Brain pericyte (primary cell): Measurements from ENCODE around the gene PDE6B.
"Not testable (repeated sequence)": the region's sequence is repeated elsewhere in the genome, so short reads cannot be mapped to it uniquely, and the experiment has no call there.

Source experiments
- DNase-seq: peaks from one replicate; pipeline ENCODE4 v3.0.0-alpha.2; 2012; ENCODE audit warnings: low read depth, low spot score

PDE6B gene

GRCh38 chr4:683247-683897, 58.0 kb downstream of the PDE6B start:
- no peak for DNase-seq

DNA sequence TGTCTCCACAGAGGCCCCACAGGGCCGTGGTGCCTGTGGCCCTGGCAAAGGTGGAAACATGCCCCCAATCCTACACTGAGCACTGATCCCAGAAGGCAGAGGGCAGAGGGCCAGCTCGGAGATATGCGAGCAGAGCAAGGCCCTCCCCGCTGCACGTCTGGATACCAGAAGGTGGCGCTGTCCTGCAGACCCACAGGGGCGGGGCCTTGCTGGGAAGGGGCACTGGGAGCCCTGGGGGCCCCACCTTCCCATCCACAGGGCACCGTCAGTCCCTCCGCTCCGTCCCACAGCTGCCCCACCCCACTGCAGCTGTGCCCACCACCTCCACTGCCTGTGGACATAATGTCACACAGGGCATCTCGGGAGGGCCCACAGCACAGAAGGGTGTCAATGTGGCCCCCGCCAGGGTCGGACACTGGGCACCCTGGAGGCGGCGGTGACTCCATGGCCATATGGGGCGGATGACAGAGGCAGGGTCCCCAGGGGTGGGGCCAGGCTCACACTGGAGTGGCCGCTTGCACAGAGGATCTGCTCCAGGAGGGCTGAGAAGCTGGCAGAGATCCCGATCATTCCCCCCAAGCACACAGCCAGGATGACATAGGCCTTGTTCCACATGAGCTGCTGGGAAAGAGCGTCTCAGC, 58.7 kb downstream of the PDE6B start:
- DNase-seq, result no peak

DNA sequence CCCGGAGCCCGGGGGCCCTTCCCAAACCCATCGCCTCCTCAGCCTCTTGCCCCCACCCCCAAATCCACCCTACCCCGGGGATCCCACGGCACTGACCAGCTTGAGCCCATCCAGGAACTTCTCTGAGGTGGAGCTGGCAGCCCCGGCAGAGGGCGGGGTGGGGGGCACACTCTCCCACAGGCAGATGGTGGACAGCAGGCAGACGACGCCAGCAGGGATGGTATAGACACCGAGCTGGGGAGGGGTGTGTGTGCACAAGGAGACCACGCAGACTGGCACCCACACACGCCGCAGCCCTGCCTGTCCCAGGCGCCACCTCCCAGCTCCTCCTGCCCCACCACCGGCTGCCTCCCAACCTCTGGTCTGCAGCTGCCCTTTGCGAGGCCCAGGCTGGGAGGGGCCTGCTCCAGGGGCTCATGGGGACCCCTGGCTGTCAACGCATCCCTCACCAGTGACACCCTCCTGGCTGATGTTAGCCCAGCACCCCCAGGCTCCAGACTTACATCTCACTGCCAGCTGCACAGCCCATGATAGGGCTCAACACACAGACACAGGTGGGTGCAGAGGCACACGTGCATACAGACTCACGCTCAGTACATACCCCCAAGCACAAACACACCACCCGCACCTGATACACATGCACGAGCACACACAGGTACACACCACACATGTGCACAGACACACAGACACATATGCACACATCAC, 59.4 kb downstream of the PDE6B start:
- no peak for DNase-seq

DNA sequence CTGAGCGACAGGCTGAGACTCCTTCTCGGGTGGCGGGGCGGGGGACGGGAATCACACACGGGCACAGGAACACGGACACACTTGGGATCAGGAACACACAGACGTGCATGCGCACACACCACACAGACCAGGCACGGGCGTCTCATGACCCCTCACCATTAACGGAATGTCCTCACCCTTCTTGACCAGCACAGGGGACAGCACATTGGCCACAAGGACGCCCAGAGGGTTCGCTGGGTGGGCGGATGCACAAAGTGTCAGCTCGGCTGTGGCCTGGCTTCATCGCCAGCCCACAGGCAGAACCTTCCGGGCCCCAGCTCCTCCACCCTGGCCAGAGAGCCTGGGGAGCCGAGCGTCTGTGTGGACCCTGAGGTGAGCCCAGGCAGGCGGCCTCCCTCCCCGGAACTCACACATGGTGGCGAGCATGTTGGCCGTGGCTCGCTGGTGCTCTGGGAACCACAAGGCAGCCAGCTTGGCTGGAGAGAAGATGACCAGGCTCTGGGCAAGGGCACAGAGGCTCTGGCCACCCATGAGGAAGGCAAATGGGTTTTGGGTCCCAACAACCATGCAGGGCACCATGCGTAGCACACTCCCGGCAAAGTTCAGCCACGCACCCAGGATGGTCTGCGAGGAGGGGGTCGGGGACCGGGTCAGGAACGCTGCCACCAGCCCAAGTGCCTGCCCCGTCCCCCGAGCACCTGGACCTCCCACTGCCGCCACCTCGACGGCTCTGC, 60.5 kb downstream of the PDE6B start:
- no peak for DNase-seq

GRCh38 chr4:686413-687040, 61.2 kb downstream of the PDE6B start:
- no peak for DNase-seq

- DNase-seq, result no peak
Measured at GRCh38 chr4:687048-687970, 61.9 kb downstream of the PDE6B start.

GRCh38 chr4:687971-688853, 62.8 kb downstream of the PDE6B start:
- DNase-seq, result no peak

DNA sequence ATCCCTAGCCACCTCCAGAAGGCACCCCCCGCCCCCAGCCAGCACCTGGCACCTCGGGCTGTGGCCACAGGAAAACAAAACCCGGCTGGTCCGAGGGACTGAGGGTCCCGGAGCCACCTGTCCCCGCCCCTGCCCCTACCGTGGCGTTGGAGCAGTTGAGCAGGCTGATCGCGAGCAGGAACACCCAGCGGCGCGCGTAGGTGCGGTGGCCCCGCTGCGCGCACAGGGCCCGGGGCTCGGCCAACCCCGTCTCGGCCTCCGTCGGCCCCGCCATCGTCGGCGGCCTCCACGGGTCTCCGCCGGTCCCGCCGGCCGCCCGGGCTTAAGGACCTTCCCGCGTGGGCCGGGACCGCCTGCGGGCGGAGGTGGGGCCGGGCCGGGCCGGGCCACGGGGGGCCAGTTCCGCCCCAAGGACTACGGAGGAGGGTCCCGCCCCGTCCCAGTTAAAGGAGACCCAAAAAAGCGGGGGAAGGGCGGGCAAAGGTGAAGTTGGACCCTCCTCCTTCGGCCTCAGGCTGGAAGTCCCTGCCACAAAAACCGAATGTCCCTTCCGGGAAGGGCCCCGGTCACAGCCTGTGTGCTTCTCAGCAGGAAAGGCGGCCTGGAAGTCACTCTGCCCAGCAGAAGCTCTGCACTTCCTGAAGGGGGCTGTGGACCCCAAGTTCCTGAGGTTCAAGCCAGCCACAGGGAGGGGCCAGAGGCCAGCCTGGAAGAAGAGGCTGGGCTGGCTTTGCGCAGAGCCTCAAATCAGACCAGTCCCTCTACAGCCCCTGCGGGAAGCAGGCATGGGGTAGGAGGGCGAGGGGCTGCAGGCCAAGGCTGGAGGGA, 63.7 kb downstream of the PDE6B start, which contains the start of gene SLC49A3:
TSS of gene SLC49A3 (minus strand) at position 298 of the 828 bp plus-strand sequence. CDS start at position 274, 24 bp downstream.
- DNase-seq, result no peak

DNA sequence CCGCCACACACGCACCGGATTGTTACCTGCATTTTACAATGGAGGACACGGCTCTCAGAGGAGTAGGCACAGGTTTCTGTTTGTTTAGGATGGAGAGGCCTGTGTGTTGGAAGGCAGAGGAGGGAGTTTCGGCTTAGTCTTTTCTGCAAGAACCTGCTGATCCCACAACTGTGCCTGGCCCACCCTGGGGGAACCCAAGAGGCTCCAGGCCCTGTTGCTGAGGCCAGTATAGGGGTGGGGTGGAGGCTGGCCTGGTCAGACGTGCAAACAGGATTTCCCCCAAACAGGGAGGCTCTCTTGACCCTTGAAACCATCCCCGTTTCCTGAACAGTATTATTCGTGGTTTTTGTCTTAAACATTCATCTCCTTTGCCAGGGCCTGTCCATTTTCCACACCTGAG, 64.3 kb downstream of the PDE6B start:
- no peak for DNase-seq

DNA sequence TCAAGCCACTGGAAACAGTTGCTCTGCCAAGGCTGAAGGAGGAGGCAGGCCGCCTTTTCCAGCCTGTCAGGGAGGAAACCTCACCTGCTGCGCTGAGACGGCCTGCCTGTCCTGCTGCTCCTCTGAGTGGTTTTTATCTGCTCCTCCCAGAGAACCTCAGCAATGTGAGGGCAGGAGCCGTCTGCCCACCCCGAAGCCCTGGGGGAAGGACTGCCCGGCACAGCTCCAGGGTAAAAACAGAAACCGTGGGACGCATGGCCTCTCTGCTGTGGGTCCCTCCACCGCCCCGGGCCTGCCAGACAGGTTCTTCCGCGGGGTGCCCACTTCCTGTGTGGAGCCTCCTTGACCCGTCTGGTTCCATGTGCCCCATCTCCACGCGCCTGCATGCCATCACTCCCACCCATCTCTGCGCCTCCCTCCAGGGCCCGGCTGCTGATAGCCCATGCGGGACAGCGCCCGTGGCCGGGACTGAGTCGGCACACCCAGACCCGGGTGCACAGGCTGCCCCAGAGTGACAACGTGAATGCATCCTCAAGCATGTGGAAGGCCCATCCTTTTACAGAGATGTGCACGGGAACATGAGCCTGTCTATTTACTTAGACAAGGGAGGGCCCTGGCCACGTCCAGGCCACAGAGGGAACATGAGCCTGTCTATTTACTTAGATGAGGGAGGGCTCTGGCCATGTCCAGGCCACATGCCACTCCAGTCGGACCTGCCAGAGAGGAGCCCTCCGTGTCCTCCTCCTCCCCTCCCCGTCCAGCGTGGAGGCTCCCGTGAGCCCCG, 67.6 kb downstream of the PDE6B start:
- no peak for DNase-seq

DNA sequence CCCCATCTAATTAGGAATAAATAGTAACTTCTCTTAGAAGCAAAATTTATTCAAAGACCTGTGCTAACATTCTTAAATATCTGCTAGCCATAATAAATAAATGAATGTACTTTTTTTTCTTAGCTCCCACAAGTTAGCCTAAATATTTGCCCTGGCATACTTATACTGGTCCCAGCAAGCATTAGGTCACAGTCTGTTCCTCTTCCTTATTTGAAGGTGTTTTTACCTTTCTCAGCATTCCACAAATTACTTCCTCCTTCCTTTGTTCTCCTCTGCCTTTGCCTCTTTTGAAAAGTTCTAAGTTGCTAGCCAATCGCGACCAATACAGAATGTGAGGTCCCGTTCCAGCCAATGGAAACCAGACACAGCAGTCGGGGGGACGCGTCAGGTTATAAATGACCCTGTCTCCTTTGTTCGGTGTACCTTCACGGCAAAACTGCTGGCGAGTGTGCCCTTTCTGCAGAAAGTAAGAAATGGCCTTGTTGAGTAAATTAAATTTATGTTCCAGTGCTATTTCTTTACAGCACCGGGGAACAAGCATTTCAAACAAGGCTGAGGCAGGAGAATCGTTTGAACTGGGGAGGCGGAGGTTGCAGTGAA, 69.1 kb downstream of the PDE6B start:
- not testable (repeated sequence) for DNase-seq

DNA sequence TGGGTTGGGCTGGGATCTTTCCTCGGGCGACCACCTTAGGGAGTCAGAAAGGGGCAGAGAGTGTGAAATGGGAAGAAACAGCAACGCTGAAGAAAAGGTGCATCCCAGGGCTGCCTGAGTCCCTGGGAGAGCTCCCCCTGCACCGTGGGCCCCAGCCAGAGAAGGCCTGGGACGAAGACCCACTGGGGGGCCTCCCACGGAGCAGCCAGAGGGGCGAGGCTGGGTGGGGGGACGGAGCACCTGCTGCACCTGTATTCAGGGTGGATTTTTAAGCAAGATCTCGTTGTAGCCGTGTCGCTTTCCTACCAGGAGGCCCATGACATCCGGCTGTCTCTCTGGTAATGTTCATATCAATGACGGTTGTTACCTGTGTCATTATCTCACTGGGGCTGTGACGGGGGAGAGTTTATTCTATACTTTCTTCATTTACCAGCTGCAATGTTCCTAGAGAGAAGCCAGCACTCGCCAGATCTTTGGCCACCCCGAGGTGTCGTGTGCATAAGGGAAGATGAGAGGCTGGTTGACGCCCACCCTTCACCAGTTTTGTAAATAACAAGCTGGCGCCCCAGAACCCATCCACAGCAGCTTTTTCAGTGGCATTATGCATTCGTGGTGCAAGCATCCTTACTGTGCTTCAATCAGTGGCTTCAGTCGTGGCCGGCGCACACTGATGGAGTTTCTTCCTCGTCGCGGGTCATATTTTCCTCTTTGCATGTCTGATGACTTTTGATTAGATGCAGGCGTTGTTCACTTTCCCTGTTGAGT, 74.6 kb downstream of the PDE6B start:
- no peak for DNase-seq

DNA sequence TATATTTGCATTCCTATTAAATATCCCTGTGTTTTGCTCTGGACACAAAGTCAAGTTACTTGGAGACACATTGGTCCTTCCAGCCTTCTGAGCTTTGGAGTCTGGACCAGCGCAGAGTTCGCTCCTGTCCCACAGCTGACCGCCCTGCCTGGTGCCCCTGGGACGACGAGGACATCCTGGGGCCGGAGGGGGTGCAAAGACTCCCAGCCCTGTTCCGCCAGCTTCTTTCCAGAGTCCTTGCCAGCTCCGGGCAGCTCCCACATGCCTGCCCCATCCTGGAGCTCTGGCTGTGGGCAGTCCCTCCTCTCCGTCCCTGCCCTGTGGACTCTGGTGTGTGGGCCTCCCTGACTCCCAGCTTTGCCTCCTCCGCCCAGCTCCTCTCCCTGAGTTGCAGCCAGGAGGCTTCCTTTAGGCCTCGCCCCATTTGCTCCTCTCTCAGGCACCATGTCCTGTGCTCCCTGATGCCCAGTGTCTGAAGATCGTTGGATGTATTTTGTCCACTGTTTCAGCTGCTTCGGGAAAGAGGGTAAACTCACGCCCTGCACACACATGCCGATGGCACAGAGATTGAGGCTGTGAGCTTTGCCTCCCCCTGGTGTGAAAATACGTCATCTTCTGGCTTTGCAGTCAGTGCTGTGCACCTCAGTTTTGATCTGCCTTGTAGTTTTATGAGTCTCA, 75.4 kb downstream of the PDE6B start:
- DNase-seq, result no peak

DNA sequence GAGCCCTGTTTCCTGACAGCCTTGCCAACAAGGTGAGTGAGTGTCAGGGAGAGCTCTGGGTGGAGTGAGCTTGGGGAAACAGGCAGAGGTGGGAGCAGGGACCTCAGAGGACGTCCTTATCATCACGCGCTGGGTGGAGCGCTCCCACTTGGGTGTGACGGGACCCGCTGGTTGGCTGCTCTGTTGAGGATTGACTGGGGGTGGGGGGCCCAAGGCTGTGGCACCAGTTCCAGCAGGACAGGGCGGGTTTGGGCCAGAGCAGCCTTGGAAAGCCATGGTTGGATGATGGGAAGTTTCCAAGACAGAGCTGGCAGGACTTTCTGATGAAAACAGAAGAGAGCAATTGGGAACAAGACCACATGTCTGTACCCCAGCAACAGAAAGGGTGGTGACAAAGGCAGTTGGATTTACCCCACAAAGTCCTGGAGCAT, 77.3 kb downstream of the PDE6B start:
- DNase-seq, result no peak

GRCh38 chr4:703336-704197, 78.2 kb downstream of the PDE6B start:
- DNase-seq, result no peak
